A204.1 (cell line): ENCODE measurements around the gene PXMP4.

Experiments
- FAIRE-seq: peaks from 2 replicates; lab custom pipeline; 2012; peaks lifted over from hg19 to GRCh38; lab: Jason Lieb, UNC

Gene PXMP4

DNA sequence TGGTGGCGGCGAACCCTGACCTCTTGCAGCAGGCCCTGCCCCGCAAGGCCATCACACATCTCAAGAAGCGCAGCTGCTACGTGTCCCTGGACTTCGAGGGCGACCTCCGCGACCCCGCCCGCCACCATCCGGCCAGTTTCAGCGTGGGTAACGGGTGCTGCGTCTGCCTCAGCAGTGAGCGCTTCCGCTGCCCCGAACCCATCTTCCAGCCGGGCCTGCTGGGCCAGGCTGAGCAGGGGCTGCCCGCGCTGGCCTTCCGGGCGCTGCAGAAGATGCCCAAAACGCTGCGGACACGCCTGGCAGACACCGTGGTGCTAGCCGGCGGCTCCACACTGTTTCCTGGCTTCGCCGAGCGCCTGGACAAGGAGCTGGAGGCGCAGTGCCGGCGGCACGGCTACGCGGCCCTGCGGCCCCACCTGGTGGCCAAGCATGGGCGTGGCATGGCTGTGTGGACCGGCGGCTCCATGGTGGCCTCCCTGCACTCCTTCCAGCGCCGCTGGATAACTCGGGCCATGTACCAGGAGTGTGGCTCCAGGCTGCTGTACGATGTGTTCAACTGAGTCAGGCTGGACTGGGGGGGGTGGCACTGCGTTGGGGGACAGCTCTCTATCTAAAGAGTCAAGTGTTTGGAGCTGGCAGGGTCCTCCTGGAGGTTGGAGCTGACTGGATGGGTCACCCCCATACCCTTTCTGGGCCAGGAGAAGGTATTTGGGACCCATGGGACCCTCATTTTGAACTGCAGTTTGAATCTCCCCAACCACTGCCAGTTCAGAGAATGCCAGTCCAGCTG lies 52.2 kb downstream of the PXMP4 start:
- FAIRE-seq: no peak

DNA sequence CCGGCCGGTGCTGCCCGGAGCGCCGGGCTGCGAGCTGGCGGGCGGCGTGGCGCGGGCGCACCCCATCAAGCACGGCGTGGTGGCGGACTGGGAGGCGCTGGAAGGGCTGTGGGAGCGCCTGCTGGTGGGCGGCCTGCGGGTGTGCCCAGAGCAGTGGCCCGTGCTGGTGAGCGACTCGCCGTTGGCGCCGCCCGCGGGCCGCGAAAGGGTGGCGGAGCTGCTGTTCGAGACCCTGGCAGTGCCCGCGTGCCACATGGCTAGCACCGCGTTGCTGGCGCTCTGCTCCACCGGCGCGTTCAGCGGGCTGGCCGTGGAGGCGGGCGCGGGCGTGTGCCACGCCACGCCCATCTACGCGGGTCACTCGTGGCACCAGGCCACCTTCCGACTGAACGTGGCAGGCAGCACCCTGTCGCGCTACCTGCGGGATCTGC lies 52.9 kb downstream of the PXMP4 start:
- no peak for FAIRE-seq

DNA sequence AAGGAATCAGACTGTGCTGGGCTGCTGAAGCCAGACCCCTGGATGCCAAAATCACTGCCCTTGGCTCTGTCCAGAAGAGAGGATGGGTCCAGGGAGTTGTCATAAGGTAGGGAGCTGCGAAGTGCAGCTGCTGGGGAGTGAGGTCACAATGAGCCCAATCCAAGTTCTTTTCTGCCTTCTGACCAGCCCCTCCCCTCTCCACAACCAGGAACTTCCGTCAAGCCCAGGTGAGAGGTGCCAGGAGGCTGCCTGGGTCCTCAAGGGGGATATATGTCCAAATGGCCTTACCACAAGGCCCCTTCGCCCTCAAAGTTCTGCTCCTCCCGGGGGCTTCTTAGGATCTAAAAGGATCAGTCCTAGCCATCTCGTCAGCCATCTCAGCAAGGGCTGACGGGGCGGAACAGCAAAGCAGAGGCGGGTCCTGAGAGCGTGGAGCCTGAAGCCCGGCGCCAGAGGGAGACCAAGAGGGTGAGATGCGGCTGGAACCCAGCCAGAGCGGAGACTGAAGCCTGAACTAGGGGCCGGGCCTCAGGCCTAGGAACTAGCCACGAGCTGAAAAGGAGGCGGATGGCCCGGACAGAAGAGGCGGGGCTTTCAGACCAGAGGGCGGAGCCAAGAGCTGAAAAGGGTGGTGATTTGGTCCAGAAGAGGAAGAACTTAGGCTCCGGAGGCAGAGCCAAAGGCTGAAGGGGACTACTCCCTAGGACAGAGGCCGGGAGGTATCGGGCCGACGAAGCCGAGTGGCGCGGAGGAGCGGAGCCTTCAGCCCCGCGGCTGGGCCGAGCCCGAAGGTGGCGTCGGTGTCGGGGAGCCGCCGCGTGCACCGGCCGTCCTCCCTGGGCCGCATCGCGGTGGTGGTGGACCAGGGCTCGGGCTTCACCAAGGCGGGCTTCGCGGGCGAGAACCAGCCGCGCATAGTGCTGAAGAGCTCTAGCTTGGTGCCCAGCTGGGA lies 53.5 kb downstream of the PXMP4 start, which contains the start of gene ACTL10:
TSS of gene ACTL10 (plus strand) at position 651 of the 952 bp plus-strand sequence. CDS start 555 bp downstream, outside the sequence.
- no peak for FAIRE-seq

DNA sequence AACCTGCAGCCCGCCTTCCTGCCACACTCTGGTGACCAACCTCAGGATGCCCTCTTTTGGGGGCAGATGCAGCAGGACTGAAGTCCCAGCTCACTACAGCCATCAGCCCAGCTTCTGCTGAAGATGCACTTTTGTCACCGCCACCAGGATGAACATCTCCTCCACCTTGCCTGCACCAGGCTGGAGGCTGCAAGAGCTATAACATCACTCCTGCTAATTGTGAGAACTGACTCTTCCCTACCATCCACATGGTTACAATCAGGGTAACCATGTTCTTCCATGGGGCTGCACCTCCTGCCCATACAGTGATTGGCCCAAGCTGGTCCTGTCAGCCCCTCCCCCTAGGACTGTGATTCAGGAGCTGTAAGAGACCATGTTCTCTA lies 55.4 kb downstream of the PXMP4 start:
- no peak for FAIRE-seq

GRCh38 chr20:33664085-33664761 lies 55.9 kb downstream of the PXMP4 start:
- no peak for FAIRE-seq

DNA sequence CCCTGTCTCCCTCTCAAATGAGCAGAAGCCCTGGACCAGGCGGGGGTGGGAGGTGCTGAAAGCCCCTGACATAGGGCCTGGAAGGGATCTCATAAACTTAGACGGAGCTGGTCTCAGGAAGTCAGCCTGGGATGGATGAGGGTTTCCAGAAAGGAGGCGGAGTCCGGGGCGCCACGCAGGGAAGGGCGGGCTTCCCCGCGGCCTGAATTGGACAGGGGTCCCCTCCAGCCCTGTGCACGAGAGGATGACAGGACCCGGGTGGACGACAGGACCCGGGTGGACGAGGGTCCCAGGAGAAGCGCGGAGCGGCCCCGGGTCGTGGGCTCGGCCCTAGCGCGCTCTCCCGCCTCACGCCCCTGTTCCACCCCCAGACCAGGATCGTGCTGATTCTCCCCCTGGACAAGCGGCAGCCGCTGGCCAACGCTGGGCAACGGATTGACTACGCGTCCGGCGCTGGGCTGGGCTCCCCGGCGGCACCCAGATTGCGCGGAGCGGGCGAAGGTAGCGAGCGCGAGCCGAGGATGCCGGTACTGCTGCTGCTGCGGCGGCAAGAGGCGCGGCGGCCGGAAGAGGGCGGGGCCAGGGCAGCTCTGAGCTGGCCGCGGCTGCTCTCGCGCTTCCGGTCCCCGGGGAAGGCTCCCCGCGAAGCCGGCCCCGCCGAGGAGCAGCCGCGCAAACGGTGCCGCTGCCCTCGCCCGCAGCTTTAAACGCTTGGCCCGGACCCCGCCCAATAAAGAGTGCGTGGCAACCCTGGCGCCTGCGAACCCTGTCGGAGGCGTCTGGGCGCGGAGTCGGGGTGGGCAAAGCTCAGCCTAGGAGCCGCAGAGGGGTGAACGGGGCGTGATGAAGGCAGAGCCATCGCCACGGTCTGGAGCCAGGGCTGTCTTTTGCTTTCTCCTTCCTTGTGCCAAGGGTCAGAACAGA lies 56.7 kb downstream of the PXMP4 start:
- FAIRE-seq: no peak

DNA sequence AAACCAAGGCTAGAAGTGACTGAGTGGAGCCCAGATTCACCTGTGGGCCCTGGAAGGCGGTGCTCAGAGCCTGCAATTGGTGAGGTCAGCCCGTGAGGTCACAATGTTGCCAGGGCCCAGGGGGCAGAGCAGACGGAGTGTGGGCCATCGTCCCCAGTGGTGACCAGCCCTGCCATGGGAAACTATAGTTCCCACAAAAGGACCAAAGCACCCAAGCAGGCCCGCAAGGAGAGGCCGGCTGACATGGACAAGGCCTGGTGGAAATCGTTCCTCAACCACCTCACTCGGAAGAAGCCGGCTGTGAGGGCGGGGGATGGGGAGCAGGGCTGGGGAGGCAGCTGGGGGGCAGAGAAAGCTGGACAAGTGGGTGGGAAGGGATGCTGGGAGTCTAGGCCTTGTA lies 57.9 kb downstream of the PXMP4 start, which contains the start of gene C20orf144:
TSS of gene C20orf144 (plus strand) at position 156 of the 400 bp plus-strand sequence. CDS start at position 175, 19 bp downstream.
- no peak for FAIRE-seq

DNA sequence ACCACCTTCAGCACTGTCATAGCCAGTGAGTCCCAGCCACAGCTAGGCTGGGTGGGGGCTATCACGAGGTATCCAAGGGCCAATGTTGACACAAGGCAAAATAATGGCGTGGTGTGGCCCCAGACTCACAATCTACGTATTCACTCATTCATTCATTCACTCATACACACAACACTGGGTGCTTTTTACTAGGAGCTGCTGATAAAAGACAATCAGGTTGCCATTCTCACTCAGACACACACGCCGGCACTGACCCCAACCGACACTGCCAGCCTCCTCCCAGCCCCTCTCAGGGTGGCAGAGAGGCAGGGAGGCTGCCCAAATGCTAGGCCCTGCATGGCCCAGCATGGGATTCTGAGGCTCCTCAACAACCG lies 59.4 kb downstream of the PXMP4 start:
- FAIRE-seq: no peak

- FAIRE-seq: no peak
Observed at GRCh38 chr20:33660035-33660684, 60.0 kb downstream of the PXMP4 start.

- no peak for FAIRE-seq
Observed at GRCh38 chr20:33659341-33660034, 60.6 kb downstream of the PXMP4 start.

- FAIRE-seq: no peak
Observed at GRCh38 chr20:33658929-33659328, 61.2 kb downstream of the PXMP4 start.

GRCh38 chr20:33658510-33658909 lies 61.6 kb downstream of the PXMP4 start:
- no peak for FAIRE-seq

- no peak for FAIRE-seq
Observed at GRCh38 chr20:33657704-33658095, 62.4 kb downstream of the PXMP4 start.

DNA sequence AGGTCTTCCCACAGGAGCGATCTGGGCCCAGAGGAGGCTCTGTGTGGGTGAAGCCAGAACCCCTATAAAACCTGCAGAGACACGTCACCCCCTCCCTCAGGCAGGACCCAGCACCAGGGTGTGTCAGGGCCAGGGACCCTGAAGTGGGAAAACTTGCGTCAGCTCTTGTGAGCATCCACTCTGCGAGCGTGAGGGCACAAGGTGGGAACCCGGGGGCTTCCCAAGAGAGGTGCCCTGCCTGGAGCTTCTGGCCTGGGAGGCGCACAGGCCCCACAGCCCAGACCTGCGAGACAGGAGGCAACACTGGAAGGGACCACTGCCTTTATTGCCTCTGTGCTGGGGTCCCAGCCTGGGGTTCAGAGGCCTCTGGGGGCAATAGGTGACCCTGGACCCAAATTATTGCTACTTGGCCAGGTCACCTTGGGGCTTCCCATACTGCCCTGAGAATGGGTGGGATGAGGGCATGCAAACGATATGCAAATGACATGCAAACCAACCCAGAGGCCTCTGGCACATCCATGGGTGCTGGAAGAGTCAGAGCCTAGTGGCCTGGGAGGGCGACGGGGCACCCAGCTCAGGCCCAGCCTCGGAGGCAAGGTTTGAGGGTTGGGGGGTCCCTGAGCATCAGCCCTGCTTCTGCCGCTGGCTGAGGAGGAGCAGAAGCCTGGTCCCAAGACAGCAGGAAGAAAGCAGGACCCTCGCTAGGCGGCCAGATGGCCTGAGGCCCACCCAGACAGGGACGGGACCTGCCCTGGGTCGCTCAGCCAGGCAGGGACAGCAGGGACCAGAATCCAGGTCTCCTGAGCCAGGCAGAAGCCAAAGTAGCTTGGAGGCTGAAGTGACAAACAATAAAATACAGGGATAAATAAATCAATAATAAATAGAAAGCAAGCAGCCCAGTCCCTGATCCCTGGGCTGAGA lies 63.1 kb downstream of the PXMP4 start:
- FAIRE-seq: no peak

- FAIRE-seq: no peak
Observed at GRCh38 chr20:33656010-33656782, 63.9 kb downstream of the PXMP4 start.

- FAIRE-seq: no peak
Observed at GRCh38 chr20:33655164-33655563, 64.9 kb downstream of the PXMP4 start.

- no peak for FAIRE-seq
Observed at GRCh38 chr20:33654680-33655161, 65.4 kb downstream of the PXMP4 start.
